ENCODE data around the gene COMMD3. TPM values are rescaled to one million over a fixed set of nuclear protein-coding genes. Genes with fewer than 3 reads are reported as not detected.

COMMD3 gene
- total RNA-seq, 4 donors from 2014 or later: 7.4 to 39.5 (median 25.8) TPM

GRCh38 chr10:22340329-22341189 lies 24.4 kb downstream of the COMMD3 start:
- H3K27me3 ChIP-seq: peaks cover 73 to 85% of the 10 kb centered on the region in 2 donors
- H3K9me3 ChIP-seq: no peaks in the 10 kb centered on the region
- H3K4me1 ChIP-seq: peaks cover 4 to 8% of the 10 kb centered on the region in 2 donors
- TF ChIP-seq CTCF (IDR thresholded peaks at IDR 0.05): peak in 2 of 4 experiments; percentile 2
- peak in 1 of 2 donors; percentile 45 for TF ChIP-seq POLR2A (IDR thresholded peaks at IDR 0.05)
- H3K4me3 ChIP-seq: peak overlapping the region; percentile 54 to 94
- peak; percentile 60 to 71 for DNase-seq
- no peaks in the 10 kb centered on the region for H3K36me3 ChIP-seq
- peak overlapping the region; percentile 83 to 97 for H3K27ac ChIP-seq
- intact Hi-C loops (cut with DNase I; ENCODE audit: low total_unique reads): no loop called here

- intact Hi-C loops (cut with DNase I; ENCODE audit: low total_unique reads): no loop called here
- no peak for DNase-seq
- TF ChIP-seq POLR2A (IDR thresholded peaks at IDR 0.05) (no peak), CTCF (IDR thresholded peaks at IDR 0.05) (peak in 1 of 4 experiments; percentile 1)
- peaks cover under 1 to 4% of the 10 kb centered on the region in 2 donors for H3K4me1 ChIP-seq
- H3K36me3 ChIP-seq: no peaks in the 10 kb centered on the region
- peaks cover 67 to 84% of the 10 kb centered on the region in 2 donors for H3K27me3 ChIP-seq
- H3K4me3 ChIP-seq: peak overlapping the region; percentile 54 to 94
- H3K27ac ChIP-seq: peak overlapping the region; percentile 83 to 97
- no peaks in the 10 kb centered on the region for H3K9me3 ChIP-seq
Observed at GRCh38 chr10:22341190-22341925, 25.2 kb downstream of the COMMD3 start.

- DNase-seq: no peak
- H3K9me3 ChIP-seq: no peaks in the 10 kb centered on the region
- TF ChIP-seq CTCF (IDR thresholded peaks at IDR 0.05) (no peak), POLR2A (IDR thresholded peaks at IDR 0.05) (no peak)
- peaks cover 62 to 84% of the 10 kb centered on the region in 2 donors for H3K27me3 ChIP-seq
- H3K27ac ChIP-seq: no peak overlapping the region
- no peaks in the 10 kb centered on the region for H3K36me3 ChIP-seq
- intact Hi-C loops (cut with DNase I; ENCODE audit: low total_unique reads): no loop called here
- H3K4me3 ChIP-seq: no peak overlapping the region
- H3K4me1 ChIP-seq: peaks cover 0 to 4% of the 10 kb centered on the region in 2 donors
Observed at GRCh38 chr10:22341926-22342196, 25.7 kb downstream of the COMMD3 start.

- DNase-seq: no peak
- no peaks in the 10 kb centered on the region for H3K9me3 ChIP-seq
- peaks cover 56 to 81% of the 10 kb centered on the region in 2 donors for H3K27me3 ChIP-seq
- H3K4me3 ChIP-seq: no peak overlapping the region
- no peak overlapping the region for H3K27ac ChIP-seq
- no peaks in the 10 kb centered on the region for H3K36me3 ChIP-seq
- peaks cover 0 to 4% of the 10 kb centered on the region in 2 donors for H3K4me1 ChIP-seq
- intact Hi-C loops (cut with DNase I; ENCODE audit: low total_unique reads): no loop called here
- no peak for TF ChIP-seq POLR2A (IDR thresholded peaks at IDR 0.05)
- no peak for TF ChIP-seq CTCF (IDR thresholded peaks at IDR 0.05)
Observed at GRCh38 chr10:22342421-22342820, 26.2 kb downstream of the COMMD3 start.

GRCh38 chr10:22343731-22344130 lies 27.5 kb downstream of the COMMD3 start:
- H3K27me3 ChIP-seq: peaks cover 43 to 68% of the 10 kb centered on the region in 2 donors
- no peak for DNase-seq
- peaks cover 0 to 4% of the 10 kb centered on the region in 2 donors for H3K4me1 ChIP-seq
- TF ChIP-seq POLR2A (IDR thresholded peaks at IDR 0.05) (no peak), CTCF (IDR thresholded peaks at IDR 0.05) (no peak)
- no peaks in the 10 kb centered on the region for H3K9me3 ChIP-seq
- H3K27ac ChIP-seq: no peak overlapping the region
- H3K4me3 ChIP-seq: no peak overlapping the region
- H3K36me3 ChIP-seq: no peaks in the 10 kb centered on the region
- intact Hi-C loops (cut with DNase I; ENCODE audit: low total_unique reads): no loop called here

Data from uterus (tissue), 4 donors.